ENCODE results near the gene EMC10. TPM values are rescaled to one million over a fixed set of nuclear protein-coding genes. Genes with fewer than 3 reads are reported as not detected.
A peak's percentile ranks its signal among the peaks of the same experiment; 100 is the strongest.

EMC10 gene
- total and polyA plus RNA-seq, 8 donors = 72.3 to 157 (median 90.8) TPM

GRCh38 chr19:50459067-50459456, 17.2 kb upstream of the EMC10 start:
- no peak for TF ChIP-seq CTCF (IDR thresholded peaks at IDR 0.05)
- Histone ChIP-seq H3K4me1 (no peaks in the 10 kb centered on the region), H3K9me3 (no peaks in the 10 kb centered on the region), H3K27ac (no peak overlapping the region), H3K4me3 (no peak overlapping the region), H3K36me3 (no peaks in the 10 kb centered on the region), H3K27me3 (peaks cover 19 to 56% of the 10 kb centered on the region in 2 donors)
- no peak for DNase-seq
- intact Hi-C loops (cut with DNase I) = no loop called here
- ATAC-seq = no peak

GRCh38 chr19:50459638-50460037, 16.7 kb upstream of the EMC10 start:
- H3K4me1 ChIP-seq = no peaks in the 10 kb centered on the region
- TF ChIP-seq CTCF (IDR thresholded peaks at IDR 0.05) = no peak
- intact Hi-C loops (cut with DNase I) = loop anchor here in 1 of 2 donors (5.0 kb wide), 1 partner anchor 92 kb away; the partner anchor contains the start of gene NAPSA
- no peak for ATAC-seq
- H3K27ac ChIP-seq = no peak overlapping the region
- H3K36me3 ChIP-seq = no peaks in the 10 kb centered on the region
- peaks cover 19 to 56% of the 10 kb centered on the region in 2 donors for H3K27me3 ChIP-seq
- no peaks in the 10 kb centered on the region for H3K9me3 ChIP-seq
- DNase-seq = peak in 1 of 4 donors; percentile 10
- H3K4me3 ChIP-seq = no peak overlapping the region

- intact Hi-C loops (cut with DNase I) = loop anchor here in 1 of 2 donors (5.0 kb wide), 1 partner anchor 93 kb away; the partner anchor contains the start of gene NAPSA
Measured at GRCh38 chr19:50460161-50460765, 16.0 kb upstream of the EMC10 start.

GRCh38 chr19:50461066-50461875, 15.0 kb upstream of the EMC10 start:
- no peak overlapping the region for H3K4me3 ChIP-seq
- peaks cover 19 to 61% of the 10 kb centered on the region in 2 donors for H3K27me3 ChIP-seq
- no peak overlapping the region for H3K27ac ChIP-seq
- ATAC-seq (peak; percentile 94), DNase-seq (peak in 3 of 4 donors; percentile 51 to 75 (median 67))
- peak; percentile 73 to 80 for TF ChIP-seq CTCF (IDR thresholded peaks at IDR 0.05)
- intact Hi-C loops (cut with DNase I) = loop anchor here in 1 of 2 donors (5.0 kb wide), 1 partner anchor 94 kb away; the partner anchor contains the start of gene NAPSA
- no peaks in the 10 kb centered on the region for H3K4me1 ChIP-seq
- H3K9me3 ChIP-seq = no peaks in the 10 kb centered on the region
- H3K36me3 ChIP-seq = no peaks in the 10 kb centered on the region

More at GRCh38 chr19:50460161-50460765, 16.0 kb upstream of the EMC10 start:
- ATAC-seq (peak; percentile 36), DNase-seq (peak in 1 of 4 donors; percentile 22)
- H3K9me3 ChIP-seq = no peaks in the 10 kb centered on the region
- peaks cover 19 to 60% of the 10 kb centered on the region in 2 donors for H3K27me3 ChIP-seq
- no peak overlapping the region for H3K27ac ChIP-seq
- no peak overlapping the region for H3K4me3 ChIP-seq
- H3K36me3 ChIP-seq = no peaks in the 10 kb centered on the region
- TF ChIP-seq CTCF (IDR thresholded peaks at IDR 0.05) = no peak
- no peaks in the 10 kb centered on the region for H3K4me1 ChIP-seq

- intact Hi-C loops (cut with DNase I) = loop anchor here in 1 of 2 donors (5.0 kb wide), 1 partner anchor 96 kb away; the partner anchor contains the start of gene NAPSA
- H3K4me1 ChIP-seq = no peaks in the 10 kb centered on the region
- no peaks in the 10 kb centered on the region for H3K9me3 ChIP-seq
- DNase-seq (no peak), ATAC-seq (no peak)
- H3K36me3 ChIP-seq = no peaks in the 10 kb centered on the region
- H3K27me3 ChIP-seq = peaks cover 10 to 45% of the 10 kb centered on the region in 2 donors
- no peak overlapping the region for H3K27ac ChIP-seq
- no peak for TF ChIP-seq CTCF (IDR thresholded peaks at IDR 0.05)
- no peak overlapping the region for H3K4me3 ChIP-seq
Measured at GRCh38 chr19:50462970-50463369, 13.3 kb upstream of the EMC10 start.
